Fibroblast of lung (primary cell): ENCODE measurements around the gene CFAP68.

ENCODE experiments used
- EZH2 ChIP-seq: IDR thresholded peaks from 2 replicates; pipeline ENCODE4 v1.5.1; 2012; ENCODE audit warnings: low read length, control low read depth, mild to moderate bottlenecking; ENCODE audit errors: missing control alignments
- TF ChIP-seq, protein P1 (sequence below), 2 donors: IDR thresholded peaks in 1 of 2; conservative IDR thresholded peaks in 1 of 2; 1 replicate in 1 of 2; 2 replicates in 1 of 2; pipeline ENCODE4 v1.5.1; 2011 to 2012; ENCODE audit warnings: low read length in 2 of 2, control low read depth in 1 of 2, inconsistent platforms in 1 of 2, low read depth in 1 of 2, mild to moderate bottlenecking in 1 of 2

DNA sequence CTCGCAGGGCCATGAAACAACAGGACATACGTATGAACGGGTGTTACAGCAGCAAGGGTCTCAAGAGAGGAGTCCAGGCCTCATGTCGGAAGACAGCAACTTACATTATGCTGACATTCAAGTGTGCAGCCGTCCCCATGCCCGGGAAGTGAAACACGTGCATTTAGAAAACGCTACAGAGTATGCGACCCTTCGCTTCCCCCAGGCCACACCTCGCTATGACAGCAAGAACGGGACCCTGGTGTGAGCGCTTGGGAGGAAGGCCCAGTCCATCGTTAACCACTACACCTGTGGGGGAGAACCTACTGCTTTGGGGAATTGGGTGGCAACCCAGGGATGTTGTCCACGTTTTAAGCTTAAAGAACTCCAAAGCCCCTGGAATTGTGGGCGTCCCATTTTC is 46.6 kb downstream of the CFAP68 start:
- TF ChIP-seq, protein P1, sequence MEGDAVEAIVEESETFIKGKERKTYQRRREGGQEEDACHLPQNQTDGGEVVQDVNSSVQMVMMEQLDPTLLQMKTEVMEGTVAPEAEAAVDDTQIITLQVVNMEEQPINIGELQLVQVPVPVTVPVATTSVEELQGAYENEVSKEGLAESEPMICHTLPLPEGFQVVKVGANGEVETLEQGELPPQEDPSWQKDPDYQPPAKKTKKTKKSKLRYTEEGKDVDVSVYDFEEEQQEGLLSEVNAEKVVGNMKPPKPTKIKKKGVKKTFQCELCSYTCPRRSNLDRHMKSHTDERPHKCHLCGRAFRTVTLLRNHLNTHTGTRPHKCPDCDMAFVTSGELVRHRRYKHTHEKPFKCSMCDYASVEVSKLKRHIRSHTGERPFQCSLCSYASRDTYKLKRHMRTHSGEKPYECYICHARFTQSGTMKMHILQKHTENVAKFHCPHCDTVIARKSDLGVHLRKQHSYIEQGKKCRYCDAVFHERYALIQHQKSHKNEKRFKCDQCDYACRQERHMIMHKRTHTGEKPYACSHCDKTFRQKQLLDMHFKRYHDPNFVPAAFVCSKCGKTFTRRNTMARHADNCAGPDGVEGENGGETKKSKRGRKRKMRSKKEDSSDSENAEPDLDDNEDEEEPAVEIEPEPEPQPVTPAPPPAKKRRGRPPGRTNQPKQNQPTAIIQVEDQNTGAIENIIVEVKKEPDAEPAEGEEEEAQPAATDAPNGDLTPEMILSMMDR (conservative IDR thresholded peaks at IDR 0.05 in 1 of 2, IDR thresholded peaks at IDR 0.05 in 1 of 2; ENCODE audit: low read depth in 1 of 2, low read length in 2 of 2) = no peak
- no peak for TF ChIP-seq EZH2
